ENCODE results near the gene ATP10A.
A peak's percentile ranks its signal among the peaks of the same experiment; 100 is the strongest.
"Not testable (repeated sequence)": the region's sequence is repeated elsewhere in the genome, so short reads cannot be mapped to it uniquely, and the experiment has no call there.

ATP10A gene

DNA sequence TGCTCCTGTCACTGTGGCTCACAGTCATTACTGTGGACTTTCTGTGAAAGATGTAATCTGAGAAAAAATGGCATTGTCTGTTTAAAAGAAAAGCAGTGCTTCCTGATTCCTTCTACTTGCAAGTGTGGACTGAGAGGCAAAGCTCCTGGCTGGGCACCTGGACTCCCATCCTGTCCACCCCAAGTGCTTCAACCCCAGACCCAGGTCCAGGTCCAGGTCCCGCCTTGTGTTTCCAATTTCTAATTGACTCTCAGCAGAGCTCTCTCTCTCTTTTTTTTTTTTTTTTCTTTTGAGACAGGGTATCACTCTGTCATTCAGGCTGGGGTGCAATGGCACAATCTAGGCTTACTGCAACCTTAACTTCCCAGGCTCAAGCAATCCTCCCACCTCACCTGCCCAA is 94.9 kb downstream of the ATP10A start:
- no peak for DNase-seq

- DNase-seq, result no peak
Measured at GRCh38 chr15:25767356-25768151, 95.6 kb downstream of the ATP10A start.

- no peak for DNase-seq
Measured at GRCh38 chr15:25766417-25766816, 96.7 kb downstream of the ATP10A start.

DNA sequence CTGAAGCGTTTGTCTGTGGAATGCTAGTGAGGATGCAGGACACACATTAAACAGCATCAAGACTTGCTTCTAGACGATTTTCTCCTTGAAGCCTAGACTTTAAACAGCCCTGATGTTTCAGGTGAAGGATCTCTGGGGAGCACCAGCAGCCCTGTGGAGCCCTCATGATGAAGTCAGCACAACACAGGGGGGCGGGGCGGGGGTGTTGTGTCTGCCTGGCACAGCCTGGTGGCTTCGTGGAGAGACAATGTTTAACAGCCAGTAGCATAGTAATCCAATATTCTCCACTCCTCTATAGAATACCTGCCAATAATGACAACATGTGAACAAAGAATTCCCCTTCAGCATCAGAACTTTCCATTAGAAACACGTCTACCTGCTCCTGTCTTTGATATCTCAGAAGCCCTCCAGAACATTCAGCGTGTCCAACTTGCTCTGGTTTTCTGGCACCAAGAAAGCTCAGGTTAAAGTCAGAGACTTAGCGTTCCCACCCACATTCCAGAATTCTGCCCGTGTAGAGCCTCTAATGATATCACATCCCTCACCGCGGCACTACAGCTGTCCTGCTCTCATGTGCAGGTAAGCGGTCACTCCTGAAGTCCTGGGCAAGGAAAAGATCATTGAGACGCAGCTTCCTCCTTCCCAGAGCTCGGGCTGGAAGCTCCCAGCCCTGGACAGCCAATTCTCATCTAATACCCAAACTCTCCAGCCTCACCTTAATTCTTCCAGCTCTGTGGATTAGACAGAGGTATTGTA is 98.0 kb downstream of the ATP10A start:
- DNase-seq, result no peak

GRCh38 chr15:25763954-25764353 is 99.2 kb downstream of the ATP10A start:
- DNase-seq, result no peak

DNA sequence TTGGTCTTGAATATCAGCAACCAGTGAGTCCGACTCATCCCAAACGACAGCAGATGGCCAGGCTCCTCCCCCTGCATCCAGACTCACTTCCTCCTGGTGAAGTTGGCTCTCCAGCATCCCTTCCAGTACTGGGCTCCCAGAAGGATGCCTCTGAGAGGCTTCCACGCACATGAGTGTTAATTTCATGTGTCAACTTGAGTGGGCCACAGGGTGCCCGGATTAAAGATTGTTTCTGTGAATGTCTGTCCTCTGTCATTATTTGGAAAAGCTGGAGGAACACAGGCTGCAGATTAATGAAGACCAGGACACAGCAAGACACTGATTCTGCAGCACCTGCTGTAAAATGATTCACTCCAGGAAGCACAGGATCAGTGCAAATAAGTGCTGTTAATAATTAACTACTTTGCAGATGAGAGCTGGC is 99.8 kb downstream of the ATP10A start:
- no peak for DNase-seq

DNA sequence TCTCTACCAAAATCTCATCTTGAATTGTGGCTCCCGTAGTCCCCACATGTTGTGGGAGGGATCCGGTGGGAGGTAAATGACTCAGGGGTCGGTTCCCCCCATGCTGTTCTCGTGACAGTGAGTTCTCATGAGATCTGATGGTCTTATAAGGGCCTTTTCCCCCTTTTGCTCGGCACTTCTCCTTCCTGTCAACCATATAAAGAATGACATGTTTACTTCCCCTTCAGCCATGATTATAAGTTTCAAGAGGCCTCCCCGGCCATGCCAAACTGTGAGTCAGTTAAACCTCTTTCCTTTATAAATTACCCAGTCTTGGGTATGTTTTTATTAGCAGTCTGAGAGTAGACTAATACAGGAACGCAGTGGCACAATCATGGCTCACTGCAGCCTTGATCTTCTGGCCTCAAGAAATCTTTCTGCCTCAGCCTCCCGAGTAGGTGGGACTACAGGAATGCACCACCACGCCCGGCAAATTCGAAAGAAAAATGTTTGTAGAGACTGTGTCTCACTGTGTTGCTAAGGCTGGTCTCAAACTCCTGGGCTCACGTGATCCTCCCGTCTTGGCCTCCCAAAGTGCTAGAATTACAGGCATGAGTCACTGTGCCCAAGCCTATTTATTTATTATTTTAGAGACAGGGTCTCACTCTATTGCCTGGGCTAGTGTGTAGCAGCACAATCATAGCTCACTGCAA is 101.0 kb downstream of the ATP10A start:
- DNase-seq, result no peak

DNA sequence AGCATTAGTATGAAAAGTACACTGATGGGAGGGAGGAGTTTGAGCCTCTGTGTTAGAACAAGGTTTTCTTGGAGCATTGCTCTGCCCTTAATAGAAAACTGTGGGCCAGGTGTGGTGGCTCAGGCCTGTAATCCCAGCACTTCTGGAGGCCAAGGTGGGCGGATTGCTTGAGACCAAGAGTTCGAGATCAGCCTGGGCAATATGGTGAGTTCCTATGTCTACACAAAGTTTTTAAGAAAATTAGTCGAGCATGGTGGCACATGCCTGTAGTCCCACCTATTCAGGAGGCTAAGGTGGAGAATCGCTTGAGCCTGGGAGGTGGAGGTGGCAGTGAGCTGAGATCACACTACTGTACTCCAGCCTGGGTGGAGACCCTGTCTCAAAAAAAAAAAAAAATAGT is 103.7 kb downstream of the ATP10A start:
- DNase-seq, result no peak

- not testable (repeated sequence) for DNase-seq
Measured at GRCh38 chr15:25758612-25759011, 104.5 kb downstream of the ATP10A start.

GRCh38 chr15:25743548-25744275 is 119.4 kb downstream of the ATP10A start:
- no peak for DNase-seq

- no peak for DNase-seq
Measured at GRCh38 chr15:25742776-25743547, 120.2 kb downstream of the ATP10A start.

GRCh38 chr15:25742041-25742730 is 120.9 kb downstream of the ATP10A start:
- no peak for DNase-seq

- DNase-seq, result no peak
Measured at GRCh38 chr15:25741256-25741580, 121.9 kb downstream of the ATP10A start.

GRCh38 chr15:25740383-25741255 is 122.5 kb downstream of the ATP10A start:
- no peak for DNase-seq

DNA sequence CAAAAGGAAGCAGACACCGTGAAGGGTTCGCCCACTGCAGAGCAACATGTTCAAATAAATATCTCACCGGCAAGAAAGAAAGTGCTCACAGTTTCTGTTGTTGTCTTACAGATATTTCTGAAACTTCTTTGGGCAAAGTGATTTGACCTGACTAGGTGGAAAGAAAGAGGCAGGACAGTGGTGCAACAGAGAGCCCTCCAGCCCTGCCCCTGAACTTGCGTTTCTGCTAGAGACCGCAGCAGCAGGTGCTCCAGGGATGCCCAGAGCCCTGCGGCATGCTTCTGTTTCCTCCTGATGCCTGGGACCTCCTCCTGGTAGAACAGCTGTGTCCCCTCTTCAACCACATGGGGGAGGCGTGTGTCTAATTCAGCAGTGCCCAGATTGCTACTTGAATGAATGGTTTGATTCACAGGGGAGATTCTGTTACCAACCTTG is 123.4 kb downstream of the ATP10A start:
- DNase-seq, result peak; percentile 42

DNA sequence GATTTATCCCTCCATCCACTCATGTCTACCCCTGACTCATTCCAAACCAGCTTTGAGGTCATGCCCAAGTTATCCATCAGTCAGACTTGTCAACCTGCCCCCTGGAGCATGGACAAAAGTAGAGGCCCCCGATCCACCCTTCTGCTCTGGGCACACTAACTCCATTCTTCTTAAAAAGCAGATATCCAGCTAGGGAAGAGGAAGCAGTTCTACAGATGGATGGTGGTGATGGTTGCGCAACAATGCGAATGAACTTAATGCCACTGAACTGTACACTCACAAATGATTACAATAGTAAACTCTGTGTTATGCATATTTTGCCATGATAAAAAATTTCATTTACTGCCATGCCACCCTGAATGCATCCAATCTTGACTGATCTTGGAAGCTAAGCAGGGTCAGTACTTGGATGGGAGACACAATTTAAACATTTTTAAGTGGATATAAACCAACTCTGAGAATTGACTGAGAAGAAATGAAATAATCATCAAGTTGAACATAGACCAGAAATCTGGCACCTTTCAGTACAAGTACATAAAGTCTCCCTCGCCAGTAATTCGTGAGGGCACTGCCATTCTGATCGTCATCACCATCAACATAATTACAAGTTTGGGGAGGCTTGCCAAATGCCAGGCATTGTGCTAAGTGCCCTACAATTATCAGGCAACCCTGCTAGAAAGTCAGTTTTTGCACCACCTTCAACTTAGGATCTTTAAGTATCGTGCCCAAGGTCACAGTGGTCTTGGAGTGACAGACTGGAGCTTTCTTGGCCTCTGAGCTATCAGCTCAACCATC is 124.8 kb downstream of the ATP10A start:
- DNase-seq, result no peak

GRCh38 chr15:25737218-25737643 is 125.9 kb downstream of the ATP10A start:
- DNase-seq, result no peak

DNA sequence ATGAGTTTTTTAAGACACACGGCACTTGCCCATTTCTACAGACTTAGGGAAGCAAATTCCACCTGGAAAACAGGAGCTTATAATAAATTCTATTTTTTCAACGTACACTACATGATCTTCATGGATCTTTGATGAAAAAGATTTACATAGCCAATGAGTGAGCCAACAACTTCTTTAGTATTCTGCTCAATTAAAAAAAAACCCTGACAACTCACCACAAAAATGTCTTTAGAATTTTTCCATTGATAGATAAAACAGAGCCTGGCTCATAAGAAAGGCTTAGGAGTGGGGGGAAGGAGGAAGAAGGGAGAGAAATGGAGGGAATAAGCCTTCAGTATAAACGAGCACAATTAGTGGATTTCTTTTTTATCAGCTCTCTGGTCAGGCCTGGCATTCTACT is 126.7 kb downstream of the ATP10A start:
- DNase-seq, result no peak

- no peak for DNase-seq
Measured at GRCh38 chr15:25735550-25736384, 127.4 kb downstream of the ATP10A start.
